HEK293 (cell line): ENCODE results near the gene MEGF6.
A peak's percentile ranks its signal among the peaks of the same experiment; 100 is the strongest.

ENCODE experiments used
- FEZF1 ChIP-seq: fragments of 450-650 bp; formaldehyde crosslinking; IDR thresholded peaks from 2 replicates; pipeline ENCODE4 v1.5.1; 2016; ENCODE audit warnings: missing biosample characterization, missing genetic modification characterization
- GLI4 ChIP-seq: fragments of 450-650 bp; formaldehyde crosslinking; IDR thresholded peaks from 2 replicates; pipeline ENCODE4 v1.5.1; 2016; ENCODE audit warnings: missing biosample characterization, missing genetic modification characterization
- KLF17 ChIP-seq: fragments of 450-650 bp; formaldehyde crosslinking; IDR thresholded peaks from 2 replicates; pipeline ENCODE4 v1.5.1; 2016; ENCODE audit warnings: missing biosample characterization, missing genetic modification characterization
- KLF8 ChIP-seq: fragments of 450-650 bp; formaldehyde crosslinking; IDR thresholded peaks from 2 replicates; pipeline ENCODE4 v1.5.1; 2016; ENCODE audit warnings: missing biosample characterization, missing genetic modification characterization
- KLF9 ChIP-seq: fragments of 450-650 bp; formaldehyde crosslinking; IDR thresholded peaks from 2 replicates; pipeline ENCODE4 v1.5.1; 2016; ENCODE audit warnings: missing biosample characterization, missing genetic modification characterization, low read depth
- PBX3 ChIP-seq: sonication (generic); formaldehyde crosslinking; IDR thresholded peaks from 2 replicates; pipeline ENCODE4 v1.8.1; 2022; ENCODE audit warnings: mild to moderate bottlenecking, moderate library complexity, missing genetic modification reagents
- RBAK ChIP-seq: fragments of 450-650 bp; formaldehyde crosslinking; IDR thresholded peaks from 2 replicates; pipeline ENCODE4 v1.5.1; 2016; ENCODE audit warnings: missing biosample characterization, missing genetic modification characterization
- SALL2 ChIP-seq: fragments of 450-650 bp; formaldehyde crosslinking; IDR thresholded peaks from 2 replicates; pipeline ENCODE4 v1.5.0; 2017; ENCODE audit warnings: missing biosample characterization, mild to moderate bottlenecking, missing genetic modification characterization, borderline replicate concordance
- ZBTB44 ChIP-seq: fragments of 450-650 bp; IDR thresholded peaks from 2 replicates; pipeline ENCODE4 v1.5.1; 2018; ENCODE audit warnings: missing biosample characterization, mild to moderate bottlenecking, missing genetic modification characterization
- ZBTB48 ChIP-seq: fragments of 450-650 bp; formaldehyde crosslinking; IDR thresholded peaks from 2 replicates; pipeline ENCODE4 v1.5.1; 2016; ENCODE audit warnings: missing biosample characterization, missing genetic modification characterization
- ZFP3 ChIP-seq: fragments of 450-650 bp; formaldehyde crosslinking; IDR thresholded peaks from 2 replicates; pipeline ENCODE4 v1.5.1; 2016; ENCODE audit warnings: low read depth, missing biosample characterization, missing genetic modification characterization
- ZNF114 ChIP-seq: fragments of 450-650 bp; formaldehyde crosslinking; IDR thresholded peaks from 2 replicates; pipeline ENCODE4 v1.5.0; 2017; ENCODE audit warnings: missing biosample characterization, missing genetic modification characterization
- ZNF133 ChIP-seq: fragments of 450-650 bp; formaldehyde crosslinking; IDR thresholded peaks from 2 replicates; pipeline ENCODE4 v1.5.1; 2016; ENCODE audit warnings: missing biosample characterization, missing genetic modification characterization
- ZNF214 ChIP-seq: fragments of 450-650 bp; formaldehyde crosslinking; IDR thresholded peaks from 2 replicates; pipeline ENCODE4 v1.5.1; 2017; ENCODE audit warnings: missing biosample characterization, mild to moderate bottlenecking, missing genetic modification characterization, borderline replicate concordance
- ZNF221 ChIP-seq: fragments of 450-650 bp; formaldehyde crosslinking; IDR thresholded peaks from 2 replicates; pipeline ENCODE4 v1.5.1; 2017; ENCODE audit warnings: missing biosample characterization, missing genetic modification characterization, borderline replicate concordance
- ZNF26 ChIP-seq: fragments of 450-650 bp; formaldehyde crosslinking; IDR thresholded peaks from 2 replicates; pipeline ENCODE4 v1.5.1; 2016; ENCODE audit warnings: missing biosample characterization, missing genetic modification characterization
- ZNF292 ChIP-seq: fragments of 450-650 bp; formaldehyde crosslinking; IDR thresholded peaks from 2 replicates; pipeline ENCODE4 v1.5.1; 2016; ENCODE audit warnings: low read depth, missing biosample characterization, missing genetic modification characterization, borderline replicate concordance
- ZNF488 ChIP-seq: fragments of 450-650 bp; formaldehyde crosslinking; IDR thresholded peaks from 2 replicates; pipeline ENCODE4 v1.5.1; 2016; ENCODE audit warnings: missing biosample characterization, missing genetic modification characterization
- ZNF561 ChIP-seq: fragments of 450-650 bp; IDR thresholded peaks from 2 replicates; pipeline ENCODE4 v1.5.1; 2018; ENCODE audit warnings: missing biosample characterization, missing genetic modification characterization, borderline replicate concordance
- ZNF596 ChIP-seq: fragments of 450-650 bp; IDR thresholded peaks from 2 replicates; pipeline ENCODE4 v1.5.0; 2018; ENCODE audit warnings: missing biosample characterization, mild to moderate bottlenecking, missing genetic modification characterization, moderate library complexity
- ZNF654 ChIP-seq: fragments of 450-650 bp; formaldehyde crosslinking; IDR thresholded peaks from 2 replicates; pipeline ENCODE4 v1.5.1; 2016; ENCODE audit warnings: low read depth, missing biosample characterization, missing genetic modification characterization
- ZNF658 ChIP-seq: fragments of 450-650 bp; formaldehyde crosslinking; IDR thresholded peaks from 2 replicates; pipeline ENCODE4; 2016; ENCODE audit warnings: missing biosample characterization, missing genetic modification characterization
- ZNF677 ChIP-seq: fragments of 450-650 bp; IDR thresholded peaks from 2 replicates; pipeline ENCODE4 v1.5.0; 2018; ENCODE audit warnings: missing biosample characterization, mild to moderate bottlenecking, missing genetic modification characterization, moderate library complexity
- ZNF707 ChIP-seq: fragments of 450-650 bp; formaldehyde crosslinking; IDR thresholded peaks from 2 replicates; pipeline ENCODE4 v1.5.1; 2016; ENCODE audit warnings: missing biosample characterization, missing genetic modification characterization
- ZNF785 ChIP-seq: fragments of 450-650 bp; formaldehyde crosslinking; IDR thresholded peaks from 2 replicates; pipeline ENCODE4 v1.5.1; 2016; ENCODE audit warnings: missing biosample characterization, missing genetic modification characterization
- ZNF791 ChIP-seq: fragments of 450-650 bp; formaldehyde crosslinking; IDR thresholded peaks from 2 replicates; pipeline ENCODE4 v1.5.1; 2016; ENCODE audit warnings: missing biosample characterization, missing genetic modification characterization
- ZNF843 ChIP-seq: fragments of 450-650 bp; formaldehyde crosslinking; IDR thresholded peaks from 2 replicates; pipeline ENCODE4 v1.5.1; 2016; ENCODE audit warnings: missing biosample characterization, missing genetic modification characterization
- ZSCAN18 ChIP-seq: fragments of 450-650 bp; formaldehyde crosslinking; IDR thresholded peaks from 2 replicates; pipeline ENCODE4 v1.5.1; 2016; ENCODE audit warnings: missing biosample characterization, missing genetic modification characterization
- TF ChIP-seq, protein P1 (sequence below): fragments of 450-650 bp; formaldehyde crosslinking; optimal IDR thresholded peaks from 2 replicates; pipeline ENCODE3; 2016; ENCODE audit warnings: missing biosample characterization, mild to moderate bottlenecking, missing genetic modification characterization
- TF ChIP-seq, protein P2 (sequence below): fragments of 450-650 bp; formaldehyde crosslinking; IDR thresholded peaks from 2 replicates; pipeline ENCODE4 v1.5.1; 2016; ENCODE audit warnings: missing biosample characterization, missing genetic modification characterization

MEGF6 gene

GRCh38 chr1:3624200-3625136, 13.2 kb upstream of the MEGF6 start, which contains the start of gene TPRG1L (continued):
- TF ChIP-seq ZNF561 (tag by site-specific recombination) (no peak), ZBTB48 (tag by site-specific recombination) (peak; percentile 38; the same call in 1 of the 2 replicates), ZSCAN18 (tag by site-specific recombination) (no peak), ZNF133 (no peak), ZNF707 (tag by site-specific recombination) (no peak), ZNF26 (no peak), ZNF785 (no peak), ZNF292 (no peak), SALL2 (no peak), FEZF1 (tag by site-specific recombination) (no peak), ZNF596 (tag by site-specific recombination) (no peak), ZNF654 (no peak), KLF17 (tag by site-specific recombination) (peak; percentile 68; the same call in 1 of the 2 replicates), ZNF221 (no peak), GLI4 (tag by site-specific recombination) (no peak), KLF8 (peak; percentile 80), ZBTB44 (tag by site-specific recombination) (no peak), ZNF214 (tag by site-specific recombination) (no peak), ZNF114 (tag by site-specific recombination) (no peak), KLF9 (tag by site-specific recombination) (peak; percentile 94), RBAK (tag by site-specific recombination) (no peak), PBX3 (CRISPR knock-in tag) (no peak; the same call in 1 of the 2 replicates), ZFP3 (tag by site-specific recombination) (no peak), ZNF677 (no peak), ZNF658 (tag by site-specific recombination) (no peak), ZNF488 (no peak), ZNF791 (tag by site-specific recombination) (no peak), ZNF843 (tag by site-specific recombination) (no peak)
- TF ChIP-seq, protein P1, sequence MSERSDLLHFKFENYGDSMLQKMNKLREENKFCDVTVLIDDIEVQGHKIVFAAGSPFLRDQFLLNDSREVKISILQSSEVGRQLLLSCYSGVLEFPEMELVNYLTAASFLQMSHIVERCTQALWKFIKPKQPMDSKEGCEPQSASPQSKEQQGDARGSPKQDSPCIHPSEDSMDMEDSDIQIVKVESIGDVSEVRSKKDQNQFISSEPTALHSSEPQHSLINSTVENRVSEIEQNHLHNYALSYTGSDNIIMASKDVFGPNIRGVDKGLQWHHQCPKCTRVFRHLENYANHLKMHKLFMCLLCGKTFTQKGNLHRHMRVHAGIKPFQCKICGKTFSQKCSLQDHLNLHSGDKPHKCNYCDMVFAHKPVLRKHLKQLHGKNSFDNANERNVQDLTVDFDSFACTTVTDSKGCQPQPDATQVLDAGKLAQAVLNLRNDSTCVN (tag by site-specific recombination): peak; percentile 90
- TF ChIP-seq, protein P2, sequence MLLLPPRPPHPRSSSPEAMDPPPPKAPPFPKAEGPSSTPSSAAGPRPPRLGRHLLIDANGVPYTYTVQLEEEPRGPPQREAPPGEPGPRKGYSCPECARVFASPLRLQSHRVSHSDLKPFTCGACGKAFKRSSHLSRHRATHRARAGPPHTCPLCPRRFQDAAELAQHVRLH (tag by site-specific recombination): peak; percentile 56; the same call in 1 of the 2 replicates
